GM19238 (cell line): ENCODE results near the gene INPP4A.
"Not testable (repeated sequence)": the region's sequence is repeated elsewhere in the genome, so short reads cannot be mapped to it uniquely, and the experiment has no call there.

Experiments used
- DNase-seq: peaks from one replicate; pipeline ENCODE4 v3.0.0; 2011; ENCODE audit warnings: low spot score; ENCODE audit not compliant: insufficient read length

INPP4A gene

DNA sequence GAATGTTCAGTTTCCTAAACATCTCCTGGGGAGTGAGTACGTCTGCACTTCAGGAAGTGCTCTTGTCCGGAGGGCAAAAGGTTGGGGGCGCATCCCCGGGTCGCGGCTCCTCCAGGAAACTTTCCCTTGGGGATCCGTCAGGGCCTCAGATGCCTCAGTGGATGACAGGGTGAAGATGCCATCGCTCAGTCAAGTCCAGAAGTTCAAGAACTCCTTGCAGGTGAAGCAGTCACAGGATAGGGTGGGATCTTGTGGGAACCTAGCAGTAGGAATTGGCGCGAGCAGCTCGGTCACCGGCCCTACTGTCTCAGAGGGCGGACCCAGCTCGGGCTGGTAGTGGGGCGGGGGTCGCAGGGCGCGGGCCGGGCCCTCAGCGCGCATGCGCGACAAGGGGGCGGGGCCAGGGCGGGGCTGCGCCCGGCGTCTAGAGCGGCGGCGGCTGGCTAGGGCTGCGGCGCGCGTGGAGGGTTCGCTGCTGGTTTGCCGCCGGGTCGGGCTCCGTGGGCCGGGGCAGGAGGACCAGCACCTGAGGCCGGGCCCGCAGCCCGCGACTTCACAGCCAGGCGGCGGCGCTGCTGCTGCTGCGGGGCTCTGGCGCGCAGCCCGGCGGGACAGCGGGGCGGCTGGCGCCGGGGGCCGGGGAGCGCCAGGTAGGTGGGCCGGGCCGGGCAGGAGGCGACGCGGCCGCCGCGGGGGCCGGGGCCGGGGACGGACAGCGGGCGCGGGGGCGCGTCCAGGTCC lies at the start of gene INPP4A:
Gene INPP4A, plus strand, starts transcription at position 423 of the 741 bp plus-strand sequence. CDS start 75,191 bp downstream, outside the sequence.
- DNase-seq = peak; percentile 79

- no peak for DNase-seq
Observed at GRCh38 chr2:98395977-98396376, 48.7 kb upstream of the INPP4A start.

DNA sequence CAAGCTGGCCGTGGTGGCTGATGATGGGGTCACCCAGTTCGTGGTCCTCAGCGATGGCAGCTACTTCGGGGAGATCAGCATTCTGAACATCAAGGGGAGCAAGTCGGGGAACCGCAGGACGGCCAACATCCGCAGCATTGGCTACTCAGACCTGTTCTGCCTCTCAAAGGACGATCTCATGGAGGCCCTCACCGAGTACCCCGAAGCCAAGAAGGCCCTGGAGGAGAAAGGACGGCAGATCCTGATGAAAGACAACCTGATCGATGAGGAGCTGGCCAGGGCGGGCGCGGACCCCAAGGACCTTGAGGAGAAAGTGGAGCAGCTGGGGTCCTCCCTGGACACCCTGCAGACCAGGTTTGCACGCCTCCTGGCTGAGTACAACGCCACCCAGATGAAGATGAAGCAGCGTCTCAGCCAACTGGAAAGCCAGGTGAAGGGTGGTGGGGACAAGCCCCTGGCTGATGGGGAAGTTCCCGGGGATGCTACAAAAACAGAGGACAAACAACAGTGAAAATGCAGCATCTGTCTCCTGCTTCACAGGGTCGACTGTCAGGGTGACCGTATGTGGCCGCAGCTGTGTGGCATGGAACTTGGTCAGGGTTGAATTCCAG lies 47.8 kb upstream of the INPP4A start:
- DNase-seq = no peak

- DNase-seq = no peak
Observed at GRCh38 chr2:98399140-98399539, 45.5 kb upstream of the INPP4A start.

DNA sequence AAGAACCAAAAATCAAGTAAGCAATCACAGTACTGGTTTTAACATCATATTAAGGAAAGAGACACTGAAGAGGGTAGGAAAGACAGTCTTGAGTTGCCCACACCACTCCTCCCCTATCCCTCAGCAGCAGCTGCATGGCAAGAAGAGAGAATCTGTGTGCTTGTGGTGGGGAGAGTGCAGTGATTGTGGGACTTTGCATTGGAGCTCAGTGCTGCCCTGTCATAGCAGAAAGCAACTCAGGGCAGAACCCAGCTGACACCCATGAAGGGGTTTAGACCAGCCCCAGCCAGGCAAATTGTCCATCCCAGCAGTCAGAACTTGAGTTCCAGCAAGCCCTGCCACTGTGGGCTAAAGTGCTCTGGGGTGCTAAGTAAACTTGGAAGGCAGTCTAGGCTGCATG lies 40.8 kb upstream of the INPP4A start:
- no peak for DNase-seq

DNA sequence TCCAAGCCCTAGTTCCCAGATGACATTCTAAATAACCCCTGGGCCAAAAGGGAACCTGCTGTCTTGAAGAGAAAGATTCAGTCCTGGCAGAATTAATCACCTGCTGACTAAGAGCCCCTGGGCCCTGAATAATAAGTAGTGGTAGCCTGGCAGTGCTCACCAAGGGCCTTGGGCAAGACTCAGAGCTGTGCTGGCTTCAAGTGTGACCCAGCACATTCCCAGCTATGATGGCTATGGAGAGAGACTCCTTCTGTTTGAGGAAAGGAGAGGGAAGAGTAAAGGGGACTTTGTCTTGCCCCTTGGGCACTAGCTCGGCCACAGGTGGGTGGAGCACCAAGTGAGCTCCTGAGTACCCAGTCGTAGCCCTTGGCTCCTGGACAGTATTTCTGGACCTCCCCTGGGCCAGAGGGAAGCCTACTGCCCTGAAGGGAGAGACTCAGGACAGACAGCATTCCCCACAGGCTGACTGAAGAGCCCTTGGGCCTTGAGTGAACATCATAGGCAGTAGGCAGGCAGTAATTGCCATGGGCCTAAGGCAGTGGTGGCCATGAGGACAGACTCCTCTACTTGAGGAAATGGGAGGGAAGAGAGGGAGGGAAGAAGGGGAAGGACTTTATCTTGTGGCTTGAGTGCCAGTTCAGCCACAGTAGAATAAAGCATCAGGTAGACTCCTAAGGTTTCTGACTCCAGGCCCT lies 40.0 kb upstream of the INPP4A start:
- DNase-seq = no peak

- no peak for DNase-seq
Observed at GRCh38 chr2:98405301-98405700, 39.4 kb upstream of the INPP4A start.

- DNase-seq = no peak
Observed at GRCh38 chr2:98408155-98408554, 36.5 kb upstream of the INPP4A start.

- DNase-seq = peak; percentile 30
Observed at GRCh38 chr2:98412751-98413458, 31.8 kb upstream of the INPP4A start.

- DNase-seq = not testable (repeated sequence)
Observed at GRCh38 chr2:98414246-98414645, 30.4 kb upstream of the INPP4A start.

DNA sequence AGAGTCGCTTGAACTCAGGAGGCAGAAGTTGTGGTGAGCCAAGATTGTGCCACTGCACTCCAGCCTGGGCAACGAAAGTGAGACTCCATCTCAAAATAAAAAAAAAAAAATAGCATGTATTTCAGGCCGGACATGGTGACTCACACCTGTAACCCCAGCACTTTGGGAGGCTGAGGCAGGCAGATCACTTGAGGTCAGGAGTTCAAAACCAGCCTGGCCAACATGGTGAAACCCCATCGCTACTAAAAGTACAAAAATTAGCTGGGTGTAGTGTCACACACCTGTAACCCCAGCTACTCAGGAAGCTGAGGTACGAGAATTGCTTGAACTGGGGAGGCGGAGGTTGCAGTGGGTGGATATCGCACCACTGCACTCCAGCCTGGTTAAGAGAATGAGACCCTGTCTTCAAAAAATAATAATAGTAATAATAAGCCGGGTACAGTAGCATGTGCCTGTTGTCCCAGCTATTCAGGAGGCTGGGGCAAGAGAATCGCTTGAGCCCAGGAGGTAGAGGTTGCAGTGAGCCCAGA lies 28.9 kb upstream of the INPP4A start:
- not testable (repeated sequence) for DNase-seq

DNA sequence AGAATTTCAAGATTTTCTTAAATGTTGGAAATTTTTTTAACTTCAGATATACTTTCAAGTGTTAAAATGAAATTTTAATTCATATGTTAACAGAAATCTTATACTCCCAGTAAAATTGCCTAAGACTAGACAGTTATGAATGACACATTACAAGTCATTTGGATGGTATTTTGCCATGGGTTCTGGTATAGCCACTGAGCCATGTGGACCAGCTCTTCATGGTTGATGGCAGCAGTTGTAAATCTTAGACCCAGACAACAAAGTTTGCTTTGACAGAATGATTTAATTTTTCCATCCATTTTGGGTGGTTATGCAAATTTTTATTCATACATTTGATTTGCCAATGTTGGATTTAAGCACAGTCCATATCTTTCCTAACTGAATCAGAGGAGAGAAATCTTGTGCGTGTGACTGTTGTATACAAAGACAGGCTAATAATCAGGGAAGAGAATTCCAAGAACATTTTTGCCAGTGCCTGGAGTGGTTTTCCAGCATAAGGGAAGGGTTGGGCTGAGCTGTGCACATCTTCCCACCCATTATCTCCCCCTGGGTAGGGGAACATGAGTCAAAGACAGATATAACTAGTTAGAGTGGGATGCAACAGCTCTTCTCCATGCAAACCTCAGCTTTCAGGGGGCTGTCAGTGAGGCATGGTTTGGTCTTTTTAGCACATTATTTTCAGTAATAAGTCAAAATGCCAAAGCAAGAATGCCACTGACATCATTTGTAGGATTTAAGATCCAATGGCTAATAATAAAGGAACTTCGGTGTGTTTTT lies 28.1 kb upstream of the INPP4A start:
- no peak for DNase-seq

DNA sequence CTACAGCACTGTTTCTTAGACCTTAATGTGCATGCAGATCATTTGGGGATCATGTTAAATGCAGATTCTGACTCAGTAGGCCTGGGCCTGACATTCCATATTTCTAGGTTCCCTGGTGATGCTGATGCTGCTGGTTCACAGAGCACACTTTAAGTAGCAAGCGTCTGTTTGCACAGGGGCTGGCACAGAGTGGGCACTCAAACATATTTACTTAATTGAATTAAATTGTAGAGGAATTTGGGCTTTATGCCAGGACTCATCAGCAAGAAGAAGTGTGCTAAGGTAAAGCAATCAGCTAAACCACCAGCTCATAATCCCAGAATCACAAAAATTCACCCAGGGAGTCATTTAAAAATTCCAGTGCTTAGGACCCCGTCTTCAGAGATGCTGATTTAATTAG lies 25.1 kb upstream of the INPP4A start:
- DNase-seq = no peak

GRCh38 chr2:98419977-98420725 lies 24.5 kb upstream of the INPP4A start:
- DNase-seq = no peak

DNA sequence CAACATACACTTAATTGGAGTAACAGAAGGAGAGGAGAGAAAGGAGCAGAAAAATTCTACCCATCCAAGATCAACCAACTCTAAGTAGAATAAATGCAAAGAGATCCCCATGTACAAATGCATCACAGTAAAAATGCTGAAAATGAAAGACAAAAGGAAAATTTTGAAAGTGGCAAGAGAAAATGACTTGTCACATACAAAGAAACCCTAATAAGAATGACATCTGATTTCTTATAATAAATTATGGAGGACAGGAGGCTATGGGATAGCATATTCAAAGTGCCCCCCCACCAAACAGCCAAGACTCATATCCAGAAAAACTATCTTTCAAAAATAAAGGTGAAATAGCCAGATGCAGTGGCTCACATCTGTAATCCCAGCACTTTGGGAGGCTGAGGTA lies 22.2 kb upstream of the INPP4A start:
- DNase-seq = no peak

DNA sequence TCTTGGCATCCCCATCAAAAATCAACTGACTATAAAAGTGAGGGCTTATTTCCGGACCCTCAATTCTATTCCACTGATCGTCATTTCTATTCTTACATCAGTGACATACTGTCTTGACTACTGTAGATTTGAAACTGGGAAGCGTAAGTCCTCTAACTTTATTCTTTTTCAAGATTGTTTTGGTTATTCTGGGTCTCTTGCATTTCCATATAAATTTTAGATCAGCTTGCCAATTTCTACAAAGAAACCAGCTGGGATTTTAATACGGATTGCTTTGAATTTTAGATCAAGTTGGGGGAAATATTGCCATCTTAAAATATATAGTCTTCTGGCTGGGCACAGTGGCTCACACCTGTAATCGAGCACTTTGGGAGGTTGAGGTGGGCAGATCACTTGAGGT lies 17.9 kb upstream of the INPP4A start:
- no peak for DNase-seq

GRCh38 chr2:98432145-98432544 lies 12.5 kb upstream of the INPP4A start:
- no peak for DNase-seq

DNA sequence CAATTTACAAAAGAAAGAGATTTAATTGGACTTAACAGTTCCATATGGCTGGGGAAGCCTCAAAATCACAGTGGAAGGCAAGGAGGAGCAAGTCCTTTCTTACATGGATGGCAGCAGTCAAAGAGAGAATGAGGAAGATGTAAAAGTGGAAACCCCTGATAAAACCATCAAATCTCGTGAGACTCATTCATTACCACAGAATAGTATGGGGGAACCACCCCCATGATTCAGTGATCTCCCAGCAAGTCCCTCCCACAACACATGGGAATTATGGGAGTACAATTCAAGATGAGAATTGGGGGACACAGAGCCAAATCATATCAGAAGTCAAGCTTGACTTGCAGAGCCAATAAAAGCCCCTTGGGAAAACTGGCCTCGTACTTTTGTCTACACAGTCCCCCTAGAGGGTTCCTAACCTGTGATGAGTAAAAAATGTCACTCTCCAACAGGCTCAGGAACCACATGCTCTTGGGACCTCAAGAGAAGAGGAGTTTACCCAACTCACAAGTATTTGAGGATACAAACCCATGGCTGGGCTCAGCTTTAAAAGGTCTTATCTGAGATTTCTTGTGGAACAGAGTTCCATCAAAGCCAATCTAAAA lies 11.2 kb upstream of the INPP4A start:
- no peak for DNase-seq

DNA sequence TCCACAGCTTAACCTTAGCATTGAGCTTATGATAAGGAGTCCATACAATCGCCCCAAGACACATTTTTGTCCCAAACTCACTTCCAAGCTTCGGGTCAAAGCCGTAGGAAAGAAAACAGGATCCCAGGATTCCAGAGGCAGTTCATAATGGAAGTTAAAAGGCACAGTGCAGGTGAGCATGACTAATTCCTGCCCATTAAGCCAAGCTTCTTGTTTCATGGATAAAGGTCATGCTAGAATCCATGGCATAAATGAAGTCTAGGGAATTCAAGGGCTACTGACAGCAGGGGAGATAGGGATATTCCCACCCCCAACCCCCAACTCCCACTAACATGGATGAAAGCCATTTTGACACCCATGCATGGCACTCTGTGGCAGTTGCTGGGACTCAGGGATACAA lies 10.2 kb upstream of the INPP4A start:
- no peak for DNase-seq

DNA sequence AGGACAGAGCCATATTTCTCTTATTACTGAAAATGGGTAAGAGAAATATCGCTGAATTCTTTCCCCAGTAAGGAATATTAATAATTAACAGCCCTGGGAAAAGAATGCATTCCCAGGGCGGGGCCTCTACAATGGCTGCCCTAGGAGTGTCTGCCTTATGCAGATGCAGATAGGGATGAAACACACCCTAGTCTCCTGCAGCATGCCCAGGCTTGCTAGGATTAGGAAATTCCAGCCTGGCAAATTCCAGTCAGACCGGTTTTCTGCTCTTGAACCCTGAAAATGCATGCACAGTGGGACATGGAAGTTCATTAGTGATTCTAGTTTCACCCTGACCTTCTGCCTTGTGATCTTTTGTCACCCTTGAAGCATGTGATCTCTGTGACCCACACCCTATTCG lies 9.0 kb upstream of the INPP4A start:
- DNase-seq = not testable (repeated sequence)
